Measurements from ENCODE around the gene MSRB3.

MSRB3 gene

DNA sequence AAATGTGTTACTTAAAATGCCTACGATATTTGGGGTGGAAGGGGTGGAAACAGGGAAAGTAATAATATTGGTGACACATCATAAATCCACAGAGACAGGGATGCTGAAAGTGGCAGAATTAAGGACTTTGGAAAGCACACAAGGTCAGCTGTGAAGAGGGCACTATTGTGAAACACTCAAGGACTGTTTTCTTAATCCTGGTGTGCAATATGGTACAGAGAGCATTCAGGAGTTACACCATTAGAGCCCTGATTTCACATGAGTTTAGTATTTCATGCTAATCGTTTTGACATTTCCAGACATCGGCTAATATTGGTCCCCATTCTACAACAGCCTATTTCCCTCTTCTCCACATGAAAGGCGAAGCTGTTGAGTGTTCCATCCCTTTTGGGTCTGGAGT is 219.2 kb downstream of the MSRB3 start:
- DNase-seq (ENCODE audit: low read depth in 2 of 2) = no peak

DNA sequence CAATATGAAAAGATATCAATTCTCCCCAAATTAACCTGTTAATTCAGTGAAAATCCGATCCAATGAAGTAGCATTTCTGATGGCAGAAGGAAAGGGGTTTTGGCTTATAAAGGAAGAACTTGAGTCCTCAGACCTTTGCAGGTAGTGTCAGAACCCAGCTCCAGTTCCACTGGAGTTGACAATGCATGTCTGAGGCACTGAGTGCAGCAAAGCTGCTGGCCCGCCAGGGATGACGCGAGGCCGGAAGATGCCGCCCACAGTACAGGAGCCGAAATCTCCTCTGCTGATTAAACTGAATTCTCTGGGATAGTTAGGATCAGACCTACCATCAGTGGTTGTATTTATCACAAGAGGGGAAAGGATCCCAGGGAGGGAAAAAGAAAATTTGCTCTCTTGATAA is 220.7 kb downstream of the MSRB3 start:
- no peak for DNase-seq (ENCODE audit: low read depth in 2 of 2)

DNA sequence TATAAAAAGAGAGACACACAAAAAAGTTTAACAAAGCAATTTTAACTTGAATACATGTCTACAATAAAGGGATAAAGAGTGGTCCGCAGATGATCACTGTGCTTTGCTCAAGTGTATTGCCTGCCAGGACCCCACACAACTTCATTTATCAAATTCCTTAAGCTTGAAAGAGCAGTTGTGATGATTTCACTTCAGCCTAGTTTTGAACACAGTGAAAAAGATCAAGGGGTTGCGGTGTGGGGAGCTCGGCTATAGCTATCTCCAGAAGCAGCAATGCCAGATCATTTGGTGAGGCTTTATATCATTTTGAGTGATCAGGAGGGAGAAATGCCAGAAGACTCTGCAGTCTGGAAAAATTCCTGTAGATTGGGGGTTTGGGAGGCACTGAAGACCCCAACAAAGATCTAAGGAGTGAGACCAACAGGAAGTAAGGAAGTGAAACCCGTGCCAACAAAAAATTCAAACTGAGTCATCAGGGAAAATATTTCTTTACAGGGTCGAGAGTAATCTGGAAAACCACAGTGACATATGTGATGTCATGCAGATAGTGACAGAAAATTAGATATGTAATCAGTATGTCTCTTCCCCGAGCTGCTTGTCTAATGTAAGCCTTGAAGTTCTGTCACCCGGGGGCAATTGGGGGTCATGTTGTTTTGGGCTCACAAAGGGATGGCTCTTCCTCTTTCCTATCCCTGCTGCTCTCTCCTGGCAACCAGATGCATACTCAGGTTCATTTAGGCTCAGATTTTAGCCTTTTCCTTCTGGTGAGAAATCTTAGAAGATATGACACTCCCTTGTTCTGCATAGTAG is 221.8 kb downstream of the MSRB3 start:
- no peak for DNase-seq (ENCODE audit: low read depth in 2 of 2)

DNA sequence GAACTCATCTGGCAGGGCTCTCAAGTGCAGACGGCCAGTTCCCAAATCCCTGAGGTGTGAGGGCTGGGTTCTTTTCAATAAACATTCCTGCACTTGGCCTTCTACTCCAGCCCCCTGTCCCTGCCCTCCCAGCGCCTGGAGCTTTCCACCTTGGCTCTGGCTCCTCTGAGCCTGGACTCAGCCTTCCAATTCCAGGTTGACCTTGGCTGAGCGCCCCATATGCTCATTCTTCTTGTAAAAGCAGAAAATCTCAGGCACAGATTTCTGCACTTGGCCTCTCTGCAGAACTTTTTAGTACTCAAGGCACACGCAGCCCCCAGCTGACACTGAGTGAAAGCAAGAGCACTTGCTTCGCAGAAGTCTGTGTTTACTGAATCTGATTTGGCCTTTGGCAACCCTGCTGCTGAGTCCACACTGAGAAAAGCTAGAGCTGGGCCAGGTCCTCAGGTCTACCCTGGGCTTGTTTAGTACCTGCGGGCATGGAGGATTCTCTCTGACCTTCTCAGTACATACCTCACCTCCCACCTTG is 222.7 kb downstream of the MSRB3 start:
- DNase-seq (ENCODE audit: low read depth in 2 of 2) = no peak

DNA sequence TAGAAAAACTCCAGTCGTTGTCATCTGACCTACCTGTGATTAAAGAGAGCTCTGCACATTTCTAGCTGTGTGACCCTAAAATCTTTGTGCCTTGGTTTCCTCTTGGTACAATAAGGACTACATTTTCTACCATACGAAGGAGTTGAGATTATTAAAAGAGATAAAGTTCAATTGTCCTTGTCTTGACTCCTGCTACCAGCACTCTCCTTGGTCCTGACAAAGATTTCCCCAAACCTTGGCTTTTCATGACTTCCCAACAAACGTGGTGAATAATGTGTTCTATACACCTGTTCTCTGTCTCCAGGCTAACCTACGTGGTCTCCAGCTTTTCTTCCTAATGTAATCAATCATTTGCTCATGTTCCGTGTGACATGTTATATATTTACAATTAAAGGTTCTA is 223.5 kb downstream of the MSRB3 start:
- no peak for DNase-seq (ENCODE audit: low read depth in 2 of 2)

DNA sequence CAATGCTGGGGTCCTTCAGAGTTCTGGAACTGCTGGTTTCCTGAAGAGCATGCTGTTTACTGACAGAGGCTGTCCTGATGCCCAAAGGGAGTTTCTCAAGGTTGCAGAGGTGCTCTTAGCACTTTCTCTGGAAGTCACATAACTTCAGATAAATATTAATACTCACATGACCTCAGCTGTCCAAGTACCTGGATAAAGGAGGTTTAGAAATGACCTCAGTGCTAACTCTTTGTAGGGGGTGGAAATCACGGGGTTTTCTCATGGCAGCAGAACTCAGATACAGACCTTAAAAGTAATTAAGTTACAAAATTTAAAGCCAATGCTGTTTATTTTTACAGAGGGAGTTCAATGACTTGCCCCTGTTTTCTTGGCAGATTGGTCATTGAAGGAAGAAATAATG is 225.9 kb downstream of the MSRB3 start:
- no peak for DNase-seq (ENCODE audit: low read depth in 2 of 2)

DNA sequence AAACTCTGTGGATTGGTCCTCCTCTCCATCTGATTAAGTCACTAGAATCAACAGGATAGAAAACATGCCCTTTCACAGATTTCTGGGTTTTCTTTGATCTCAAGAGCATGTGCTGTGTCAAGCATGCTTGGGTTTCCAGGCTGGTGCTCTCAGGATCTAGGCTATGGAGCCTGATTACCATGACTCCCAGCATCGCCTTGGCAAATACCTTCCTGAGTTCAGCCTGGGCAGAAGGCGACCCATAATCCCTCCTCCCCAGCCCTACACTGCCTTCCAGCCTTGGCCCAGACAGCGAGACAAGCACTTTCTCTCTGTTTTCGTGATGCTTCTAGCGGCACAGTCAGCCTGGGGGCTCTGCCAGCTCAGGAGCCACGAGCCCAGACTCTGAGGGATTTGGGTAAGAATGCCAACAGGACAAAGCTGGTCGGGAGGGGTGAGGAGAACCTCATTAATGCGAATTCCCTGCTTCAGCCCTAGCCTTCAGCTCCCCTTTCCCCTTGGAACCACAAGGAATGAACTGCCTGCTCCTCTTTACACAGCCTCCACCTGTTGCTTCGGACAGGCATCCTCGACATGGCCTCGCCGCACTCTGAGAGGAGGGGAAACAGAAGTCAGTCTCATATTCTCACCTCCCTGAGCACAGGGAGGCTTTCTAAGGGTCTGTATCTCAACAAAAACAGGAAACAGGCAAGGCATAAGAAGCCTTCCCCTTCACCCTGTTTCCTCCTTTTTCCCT is 227.1 kb downstream of the MSRB3 start:
- no peak for DNase-seq (ENCODE audit: low read depth in 2 of 2)

DNA sequence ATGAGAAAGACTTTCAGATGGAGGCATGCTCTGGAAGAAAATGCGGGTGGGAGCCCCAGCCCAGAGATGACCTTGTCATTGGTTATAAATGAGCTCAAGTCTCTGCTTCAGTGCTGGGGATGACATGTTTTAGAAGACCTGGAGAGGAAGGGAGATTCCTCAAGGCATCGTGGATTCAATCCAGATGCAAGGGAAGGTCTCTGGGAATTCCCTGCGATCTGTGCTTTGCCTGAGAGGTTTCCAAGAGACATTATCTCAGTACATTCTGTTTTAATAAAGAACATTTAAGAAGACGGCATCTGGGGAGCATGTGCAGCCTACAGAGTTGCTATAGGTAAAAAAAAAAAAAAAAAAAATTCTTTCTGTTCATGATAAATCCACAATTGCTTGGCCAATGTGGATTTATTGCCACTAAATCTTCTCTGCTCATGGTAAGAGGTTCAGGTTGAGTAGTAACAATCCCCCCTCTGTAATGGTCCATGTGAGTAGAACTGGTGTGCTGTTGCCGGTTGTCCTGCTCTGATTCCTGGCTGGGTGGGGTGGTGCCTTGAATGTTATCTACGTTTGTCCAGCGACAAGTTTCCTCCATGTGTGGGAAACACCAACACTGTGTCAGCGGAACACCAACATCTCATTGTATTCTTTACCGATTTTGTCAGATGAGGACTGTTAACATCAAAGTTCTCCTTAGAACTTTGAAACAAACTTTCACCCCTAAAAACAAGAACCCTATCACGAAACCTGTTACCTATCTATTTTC is 230.0 kb downstream of the MSRB3 start:
- DNase-seq (ENCODE audit: low read depth in 2 of 2) = no peak

DNA sequence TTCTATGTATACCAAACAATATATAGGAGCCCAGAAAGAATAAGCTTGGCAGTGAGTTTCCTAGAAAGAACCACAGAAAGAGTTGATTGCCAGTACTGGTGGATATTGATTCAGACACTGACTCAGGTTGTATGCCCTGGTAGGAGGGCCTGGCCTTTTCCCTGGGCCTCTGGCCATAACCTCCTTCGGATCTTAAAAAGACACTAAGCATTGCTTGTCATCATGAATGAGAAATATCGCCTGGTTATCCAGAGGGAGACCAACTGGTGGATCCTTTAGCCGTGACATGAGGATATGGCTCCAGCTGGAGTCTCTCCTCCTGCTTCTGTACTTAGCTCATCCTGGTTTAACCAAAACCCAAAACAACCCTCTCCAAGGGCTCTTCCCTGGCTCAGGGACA is 231.5 kb downstream of the MSRB3 start:
- no peak for DNase-seq (ENCODE audit: low read depth in 2 of 2)

DNA sequence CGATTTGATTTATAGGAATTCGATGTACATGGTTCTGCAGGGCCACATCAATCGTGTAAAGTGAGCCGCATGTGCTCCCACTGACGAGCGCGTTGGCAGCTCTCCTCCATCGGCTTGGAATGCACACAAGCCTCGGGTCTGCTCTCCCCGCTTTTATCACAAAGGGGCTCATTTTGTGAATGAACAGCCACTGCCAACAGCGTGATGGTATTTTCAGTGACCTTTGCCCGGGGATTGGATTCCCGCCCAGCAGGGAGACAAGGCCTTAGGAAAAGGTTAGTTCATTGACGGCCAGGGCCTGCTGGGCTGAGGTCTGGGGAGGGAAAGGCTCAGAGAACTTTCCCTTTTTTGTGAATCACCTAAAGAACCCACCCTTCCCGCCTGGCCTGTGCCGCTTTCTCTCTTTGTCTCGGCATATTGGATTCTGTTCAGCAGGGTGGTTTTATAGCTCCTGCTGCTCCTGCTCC is 232.1 kb downstream of the MSRB3 start:
- DNase-seq (ENCODE audit: low read depth in 2 of 2) = no peak

DNA sequence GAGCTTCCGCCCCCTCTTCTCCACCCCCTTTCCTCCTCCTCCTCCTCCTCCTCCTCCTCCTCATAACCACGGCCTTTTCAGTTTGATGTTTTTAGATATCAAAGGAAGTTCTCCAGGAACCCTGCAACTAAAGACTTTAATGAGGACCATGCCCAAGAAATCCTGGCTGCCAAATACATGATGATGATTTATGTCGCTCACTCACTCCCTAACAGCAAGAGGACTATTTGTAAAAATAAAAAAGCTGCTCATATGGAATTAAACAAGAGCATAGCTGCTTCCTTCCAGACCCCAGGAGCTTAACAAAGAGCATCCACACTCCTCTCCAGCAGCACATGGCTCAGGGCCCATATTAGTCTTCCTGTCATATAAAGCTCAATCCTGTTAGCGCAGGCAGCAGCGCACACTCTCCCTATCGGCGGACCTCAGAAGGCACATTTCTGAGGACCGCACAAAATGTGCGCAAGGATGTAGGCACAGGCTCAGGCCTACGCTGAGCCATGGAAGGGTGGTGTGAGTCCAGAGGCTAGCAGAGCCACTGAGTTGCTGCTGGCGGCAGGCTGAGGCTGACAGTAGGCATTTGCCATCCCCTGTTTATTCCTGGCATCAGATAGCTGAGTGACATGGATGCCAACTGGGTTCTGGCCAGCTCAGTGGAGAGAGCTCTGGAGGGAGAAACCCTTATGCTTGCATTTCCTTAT is 232.8 kb downstream of the MSRB3 start:
- no peak for DNase-seq (ENCODE audit: low read depth in 2 of 2)

DNA sequence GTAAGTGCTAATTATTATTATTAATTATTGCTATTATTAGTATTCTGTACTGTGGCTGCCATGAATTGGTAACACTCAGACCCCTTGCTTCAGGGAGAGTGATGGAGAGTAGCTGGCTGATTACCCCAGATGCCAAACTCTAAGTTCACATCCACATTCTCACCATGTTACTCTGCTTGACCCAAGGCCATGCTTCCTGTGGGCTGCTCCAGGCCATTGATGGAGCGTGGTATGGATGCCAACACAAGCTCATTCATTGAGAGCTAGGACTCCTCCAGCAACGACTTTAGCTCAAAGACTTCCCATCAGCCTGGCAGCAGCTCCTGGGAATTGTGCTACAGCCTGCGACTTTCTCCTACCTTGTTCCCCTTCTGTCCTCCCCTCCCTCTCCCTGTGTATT is 233.4 kb downstream of the MSRB3 start:
- no peak for DNase-seq (ENCODE audit: low read depth in 2 of 2)
